Stimulated activated CD4-positive, alpha-beta T cell treated with anti-CD3 and anti-CD28 coated beads, TNF-alpha, amount 100 ng/mL, for 1 hour (primary cell): ENCODE measurements around the gene SMAD9.

ENCODE experiments used
- DNase-seq, 3 donors: peaks; one replicate each; pipeline ENCODE4 v3.0.0-alpha.2; 2020; ENCODE audit warnings: low read depth in 3 of 3, low spot score in 1 of 3

The SMAD9 gene

GRCh38 chr13:36919833-36920615 is at the start of gene SMAD9:
Gene SMAD9, minus strand, starts transcription at chr13:36920238. Its CDS starts 40,549 bp downstream, at chr13:36879689.
- DNase-seq: no peak

GRCh38 chr13:36966404-36966803 is 46.4 kb upstream of the SMAD9 start:
- DNase-seq: no peak

- DNase-seq: no peak
Observed at GRCh38 chr13:36965767-36966166, 45.7 kb upstream of the SMAD9 start.

GRCh38 chr13:36959456-36960116 is 39.5 kb upstream of the SMAD9 start:
- DNase-seq: no peak

DNA sequence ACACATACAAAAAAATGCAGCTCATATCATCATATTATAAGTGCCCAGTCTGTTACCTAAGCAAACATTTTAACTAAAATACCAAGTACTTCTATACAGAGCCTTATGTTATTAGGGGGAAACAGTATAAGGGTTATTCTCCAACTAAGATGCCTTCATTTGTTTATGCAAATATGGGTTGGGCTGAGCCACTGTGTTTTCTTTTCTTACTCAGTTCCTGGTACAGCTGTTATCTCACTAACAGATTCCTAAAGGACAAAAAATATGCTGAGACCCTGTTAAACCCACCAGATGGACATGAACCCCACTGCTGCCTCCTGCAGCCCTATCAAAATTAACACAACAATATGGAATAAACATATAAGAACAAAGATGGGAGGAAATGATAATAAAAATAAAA is 34.5 kb upstream of the SMAD9 start:
- no peak for DNase-seq

- DNase-seq: no peak
Observed at GRCh38 chr13:36950920-36951319, 30.9 kb upstream of the SMAD9 start.

- DNase-seq: no peak
Observed at GRCh38 chr13:36950330-36950729, 30.3 kb upstream of the SMAD9 start.

- no peak for DNase-seq
Observed at GRCh38 chr13:36945078-36945477, 25.0 kb upstream of the SMAD9 start.

GRCh38 chr13:36925603-36926002 is 5.6 kb upstream of the SMAD9 start:
- no peak for DNase-seq

DNA sequence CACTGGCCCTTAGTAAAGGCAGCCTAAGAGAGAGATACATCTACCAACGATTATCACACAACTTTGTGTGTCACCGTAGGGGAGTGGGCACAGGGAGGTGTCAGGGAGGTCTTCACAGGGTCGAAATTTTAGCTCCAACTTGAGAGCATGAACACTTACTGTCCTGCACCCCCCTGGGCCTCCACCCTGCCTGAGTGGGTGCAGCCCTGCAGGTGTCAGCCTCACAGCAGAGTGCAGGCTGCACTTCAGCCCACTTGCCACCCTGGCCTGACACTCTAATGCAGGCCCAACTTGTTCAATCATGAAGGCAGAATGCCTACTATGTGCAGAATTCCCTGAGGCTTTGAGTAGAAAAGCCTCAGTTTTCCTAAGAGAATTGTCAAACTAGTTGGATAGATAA is 4.0 kb upstream of the SMAD9 start:
- DNase-seq: no peak

DNA sequence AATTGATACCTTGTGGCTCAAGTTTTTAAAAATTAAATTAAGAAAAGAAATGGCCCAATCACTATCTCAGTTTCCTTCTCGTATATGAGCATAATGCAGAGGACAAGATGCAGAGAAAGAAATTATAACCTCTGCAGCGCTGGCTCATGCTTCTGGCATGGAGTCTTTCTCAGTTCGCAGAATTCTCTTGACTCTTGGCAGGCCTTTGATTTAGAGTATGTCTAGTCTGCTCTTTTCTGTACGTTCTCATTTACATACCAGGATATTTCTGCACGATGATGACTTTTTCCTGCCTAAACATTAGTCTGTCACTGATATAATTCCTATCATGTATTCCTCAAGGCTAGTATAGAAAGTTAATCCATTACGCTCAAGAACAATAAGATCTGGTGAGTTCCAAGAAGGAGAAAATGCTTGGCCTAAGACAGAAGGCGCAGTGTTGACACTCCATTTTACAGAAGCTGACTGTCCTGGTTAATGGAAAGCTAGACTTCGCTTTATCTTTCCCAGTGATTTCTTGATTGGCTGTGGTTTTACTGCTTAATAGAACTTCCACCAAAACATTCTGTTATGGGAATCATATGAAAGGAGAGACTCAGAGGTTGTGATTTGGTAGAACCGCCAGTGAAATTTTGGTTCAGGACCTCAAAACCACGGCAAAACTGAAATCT is 1.7 kb upstream of the SMAD9 start:
- no peak for DNase-seq

DNA sequence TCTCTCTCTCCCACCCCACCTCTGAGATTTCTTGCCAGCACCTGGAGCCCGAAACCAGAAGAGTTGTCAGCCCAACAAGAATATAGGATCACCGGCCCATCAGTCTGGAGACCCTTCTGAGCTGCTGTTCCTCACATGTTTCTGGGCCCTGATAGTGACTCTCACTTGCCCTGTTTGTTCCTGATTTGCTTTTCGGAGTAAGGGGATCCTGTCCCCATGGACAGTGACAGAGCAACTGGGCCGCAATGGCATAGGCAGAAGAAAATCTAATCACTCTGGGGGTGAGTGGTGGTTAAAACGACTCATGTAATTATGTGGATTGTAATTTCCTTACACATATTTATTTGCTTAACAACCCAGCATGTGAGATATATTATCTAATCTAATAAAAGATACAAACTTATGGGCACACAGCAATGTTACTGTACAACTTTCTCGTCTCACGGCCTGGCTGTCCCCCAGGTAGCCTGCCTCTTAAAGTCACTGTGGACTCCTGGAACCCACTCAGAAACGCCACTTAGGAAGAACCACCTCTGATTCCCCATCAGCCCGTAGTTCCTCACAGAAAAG is 663 bp upstream of the SMAD9 start:
- no peak for DNase-seq

- no peak for DNase-seq
Observed at GRCh38 chr13:36919171-36919832, 736 bp downstream of the SMAD9 start.

DNA sequence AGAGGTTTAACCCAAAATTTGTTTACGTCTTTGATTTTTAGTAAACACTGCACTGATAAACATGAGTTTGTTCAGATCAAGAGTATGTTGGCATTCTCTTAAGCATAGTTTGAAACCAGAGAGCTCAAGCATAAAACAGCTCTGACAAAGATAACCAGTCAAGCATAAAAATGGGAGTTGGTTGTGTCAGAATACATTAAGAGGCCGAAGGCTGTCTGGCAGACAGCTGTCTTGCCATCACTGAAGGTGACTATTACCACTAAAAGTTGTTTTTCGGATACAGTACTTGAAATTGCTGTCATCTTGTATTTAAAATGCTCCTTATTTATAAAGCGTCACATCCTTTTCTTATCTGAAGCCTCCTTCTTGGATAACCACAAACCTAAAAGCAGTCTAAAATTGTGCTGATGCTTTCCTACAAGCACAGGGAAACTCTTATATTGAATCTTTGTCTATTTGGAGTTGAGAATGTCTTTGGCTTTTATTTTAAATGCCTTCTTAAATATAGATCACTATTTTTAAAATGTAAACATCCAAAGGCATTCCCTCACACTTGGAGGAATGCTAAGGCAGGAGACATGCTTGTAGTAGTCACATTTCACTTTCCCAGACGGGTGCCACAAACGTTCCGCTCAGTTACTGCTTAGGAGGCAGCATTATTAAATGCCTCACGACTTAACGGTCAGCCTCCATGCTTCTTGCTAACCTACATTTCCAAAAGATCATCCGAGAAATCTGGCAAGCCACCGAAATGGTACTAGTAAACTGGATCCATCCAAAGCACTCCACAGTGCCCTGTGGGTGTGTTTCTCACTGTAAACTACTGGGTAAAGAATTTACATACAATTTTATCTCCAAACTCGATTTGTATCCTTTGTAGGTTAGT is 1.5 kb downstream of the SMAD9 start:
- DNase-seq: no peak

DNA sequence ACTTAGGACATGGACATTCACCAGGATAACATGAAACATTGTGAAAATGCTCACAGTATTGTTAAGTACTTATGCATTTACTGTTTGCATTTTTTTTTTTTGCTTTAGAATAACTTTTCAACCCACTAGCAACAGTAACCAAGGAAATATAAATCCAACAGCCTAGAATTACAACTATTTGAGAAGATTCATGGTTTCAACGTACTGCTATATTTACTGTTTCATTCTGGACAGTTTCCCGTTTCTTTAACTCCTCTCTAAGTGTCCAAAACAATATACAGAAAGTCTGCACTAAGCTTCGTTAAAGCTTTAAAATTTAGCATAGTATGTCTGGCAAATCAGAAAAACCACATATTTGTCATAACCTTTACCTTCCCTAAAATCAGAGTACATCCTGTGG is 2.7 kb downstream of the SMAD9 start:
- no peak for DNase-seq

DNA sequence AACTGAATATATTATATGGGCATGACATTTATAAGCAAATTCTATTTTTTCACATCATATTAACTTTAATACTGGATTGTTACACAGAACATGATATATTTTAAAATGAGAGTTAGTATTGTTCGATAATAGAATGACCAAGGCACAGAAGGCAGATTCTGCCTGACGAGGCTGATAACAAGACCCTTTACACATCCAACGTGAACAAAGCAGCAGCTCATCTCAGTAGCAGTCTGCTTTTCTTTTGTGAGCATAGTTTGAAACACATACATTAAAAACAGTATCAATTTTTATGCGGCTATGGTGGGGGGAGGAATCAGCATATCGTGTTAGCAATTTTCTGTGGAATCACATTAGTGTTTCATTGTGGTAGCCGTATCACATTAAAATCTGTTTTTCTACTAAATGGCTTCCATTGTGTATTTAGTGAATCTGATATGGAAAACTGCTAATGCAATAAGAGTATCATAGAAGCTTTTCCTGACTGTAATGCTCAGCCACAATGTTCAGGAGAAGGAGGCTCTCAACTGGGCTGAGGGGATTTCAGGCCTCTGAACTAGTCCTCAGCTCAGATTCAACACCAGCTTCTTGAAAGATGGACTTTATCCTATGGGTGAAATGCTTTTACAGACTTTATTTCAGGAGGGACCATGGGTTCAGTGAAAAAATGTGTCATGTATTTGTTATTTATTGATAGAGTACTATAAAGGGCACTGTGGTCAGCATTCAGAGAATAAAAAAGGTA is 4.0 kb downstream of the SMAD9 start:
- DNase-seq: no peak

- DNase-seq: no peak
Observed at GRCh38 chr13:36915106-36915505, 4.9 kb downstream of the SMAD9 start.

DNA sequence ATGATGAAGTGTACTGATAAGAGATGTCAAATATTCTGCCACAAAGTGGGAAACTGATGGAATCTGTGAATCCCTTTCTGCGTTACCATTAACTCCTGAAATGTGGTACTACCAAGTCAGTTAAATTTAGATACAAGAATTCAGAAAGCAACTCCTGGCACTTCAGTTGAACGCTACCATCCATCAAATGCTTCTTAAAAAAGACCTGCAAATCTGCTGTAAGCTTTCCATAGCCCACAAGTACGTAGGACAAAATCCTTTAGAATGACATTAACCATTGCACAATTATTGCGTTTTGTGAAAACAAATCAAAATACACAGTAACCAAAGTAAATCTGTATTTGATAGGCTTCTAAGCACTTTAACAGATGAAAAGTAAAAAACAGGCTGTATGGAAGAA is 5.4 kb downstream of the SMAD9 start:
- DNase-seq: no peak

DNA sequence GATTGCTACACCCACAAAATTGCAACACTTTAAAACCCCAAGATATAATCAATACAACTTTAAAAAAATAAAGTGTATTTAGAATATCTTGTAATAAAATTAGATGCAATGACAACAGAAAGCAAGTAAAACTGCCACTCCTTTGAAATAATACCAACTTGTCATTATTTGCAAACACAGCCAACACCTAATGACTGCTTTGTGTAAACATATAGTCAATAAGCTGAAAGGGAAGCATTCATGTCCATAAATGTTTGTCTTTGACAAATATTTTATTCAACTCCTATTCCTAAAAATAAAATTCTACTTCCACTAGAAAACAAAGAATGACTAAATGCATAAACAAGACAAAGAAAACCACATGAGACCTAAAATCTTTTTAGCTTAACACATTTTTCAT is 6.6 kb downstream of the SMAD9 start:
- no peak for DNase-seq

- no peak for DNase-seq
Observed at GRCh38 chr13:36912973-36913372, 7.1 kb downstream of the SMAD9 start.
